GM12878 (cell line): ENCODE data around the gene MEIKIN. TPM values are rescaled to one million over a fixed set of nuclear protein-coding genes. Genes with fewer than 3 reads are reported as not detected.

Experiments used
- BCL3 ChIP-seq: IDR thresholded peaks from 2 replicates; pipeline ENCODE4 v1.6.1; 2011; ENCODE audit warnings: borderline replicate concordance, low read depth, mild to moderate bottlenecking, moderate library complexity, low read length; ENCODE audit not compliant: insufficient read depth, poor library complexity, severe bottlenecking
- CREM ChIP-seq: IDR thresholded peaks from 2 replicates; pipeline ENCODE4 v1.6.1; 2014; ENCODE audit warnings: antibody characterized with exemption, low read depth
- GATAD2B ChIP-seq: fragments of 450-650 bp; conservative IDR thresholded peaks from 2 replicates; pipeline ENCODE4 v1.6.1; 2017; ENCODE audit warnings: low read depth, mild to moderate bottlenecking, moderate library complexity
- PAX8 ChIP-seq: fragments of 450-650 bp; IDR thresholded peaks from 2 replicates; pipeline ENCODE4 v1.6.1; 2017; ENCODE audit warnings: mild to moderate bottlenecking, moderate library complexity
- SMAD5 ChIP-seq: IDR thresholded peaks from 2 replicates; pipeline ENCODE4 v1.6.1; 2016; ENCODE audit warnings: antibody characterized with exemption, low read depth
- ZNF687 ChIP-seq: fragments of 450-650 bp; IDR thresholded peaks from 2 replicates; pipeline ENCODE4 v1.6.1; 2017; ENCODE audit warnings: mild to moderate bottlenecking, moderate library complexity
- polyA plus RNA-seq, 11 experiments: library from polyadenylated mRNA; depleted of rRNA in 4 of 11; unstranded in 6 of 11; stranded (reverse) in 5 of 11; fragments of >200 nt; fragmentation: Nextera tagmentation in 4 of 11; fragmentation: Illumina TruSeq in 1 of 11; extraction: Ambion mirVana in 4 of 11; extraction: Trizol in 1 of 11; gene quantifications; 1 replicate in 1 of 11; 2 replicates in 10 of 11; pipeline versions ENCODE4 v1.2.1 to v1.2.3, GENCODE V29; 2011 to 2016; ENCODE audit warnings: inconsistent platforms in 2 of 11, missing spikeins in 2 of 11, low read depth in 1 of 11
- total RNA-seq, 4 experiments: library from RNA; depleted of rRNA in 3 of 4; stranded (reverse); fragments of >200 nt in 3 of 4; fragmentation: Illumina TruSeq in 1 of 4; extraction: Trizol in 1 of 4; gene quantifications; 2 replicates each; pipeline versions ENCODE4 v1.2.1 to v1.2.3, GENCODE V29; 2013 to 2021

Gene MEIKIN
- total and polyA plus RNA-seq, 10 of the 15 experiments (the other 5 are each of a cell fraction or from before 2014, with no cell fraction given): not detected

- TF ChIP-seq GATAD2B (peak; percentile 45), PAX8 (no peak), BCL3 (peak; percentile 51), SMAD5 (peak; percentile 67), CREM (peak; percentile 50; the same call in 1 of the 2 replicates), ZNF687 (peak; percentile 74)
These were observed 148.4 kb downstream of the MEIKIN start, which contains the start of gene FNIP1 (continued) for GRCh38 chr5:131796793-131797693.
